Left hindlimb (tissue), 1 donor: ENCODE data around the gene FAM76B.
"Not testable (repeated sequence)": the region's sequence is repeated elsewhere in the genome, so short reads cannot be mapped to it uniquely, and the experiment has no call there.

ENCODE experiments used
- DNase-seq: peaks from one replicate; pipeline ENCODE4 v3.0.0-alpha.2; 2018

The FAM76B gene

DNA sequence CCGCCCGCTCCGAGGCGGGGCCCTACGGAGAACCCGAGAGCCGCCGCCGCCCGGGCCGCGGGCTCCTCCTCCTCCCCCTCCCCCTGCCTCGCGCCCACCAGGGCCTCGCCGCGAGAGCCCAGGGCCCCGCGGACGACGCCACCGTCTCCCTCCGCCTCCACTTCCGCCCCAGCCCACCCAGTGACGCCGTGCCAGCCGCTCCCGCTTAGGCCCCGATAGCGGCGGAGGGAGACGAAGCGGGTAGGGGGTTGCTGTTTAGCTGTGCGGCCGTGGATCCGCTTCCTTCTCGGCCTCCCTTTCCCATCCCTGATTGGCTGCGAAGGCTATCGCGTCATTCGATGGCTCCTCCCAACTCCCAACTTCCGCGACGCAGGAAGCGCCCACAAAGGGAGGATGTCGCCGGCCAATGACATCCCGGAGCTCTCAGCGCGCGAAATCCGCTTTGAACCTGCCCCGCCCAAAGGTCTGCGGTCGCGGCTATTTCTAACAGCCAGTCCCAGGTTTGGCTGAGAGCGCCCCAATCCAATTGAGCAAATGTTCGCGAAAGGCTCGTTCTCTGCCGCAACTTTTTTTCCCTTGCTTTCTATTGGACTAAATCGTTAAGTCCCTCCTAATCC is at the start of gene FAM76B:
Gene FAM76B, minus strand, starts transcription at position 277 of the 617 bp plus-strand sequence. CDS start 304 bp downstream, outside the sequence.
- DNase-seq = peak; percentile 99

DNA sequence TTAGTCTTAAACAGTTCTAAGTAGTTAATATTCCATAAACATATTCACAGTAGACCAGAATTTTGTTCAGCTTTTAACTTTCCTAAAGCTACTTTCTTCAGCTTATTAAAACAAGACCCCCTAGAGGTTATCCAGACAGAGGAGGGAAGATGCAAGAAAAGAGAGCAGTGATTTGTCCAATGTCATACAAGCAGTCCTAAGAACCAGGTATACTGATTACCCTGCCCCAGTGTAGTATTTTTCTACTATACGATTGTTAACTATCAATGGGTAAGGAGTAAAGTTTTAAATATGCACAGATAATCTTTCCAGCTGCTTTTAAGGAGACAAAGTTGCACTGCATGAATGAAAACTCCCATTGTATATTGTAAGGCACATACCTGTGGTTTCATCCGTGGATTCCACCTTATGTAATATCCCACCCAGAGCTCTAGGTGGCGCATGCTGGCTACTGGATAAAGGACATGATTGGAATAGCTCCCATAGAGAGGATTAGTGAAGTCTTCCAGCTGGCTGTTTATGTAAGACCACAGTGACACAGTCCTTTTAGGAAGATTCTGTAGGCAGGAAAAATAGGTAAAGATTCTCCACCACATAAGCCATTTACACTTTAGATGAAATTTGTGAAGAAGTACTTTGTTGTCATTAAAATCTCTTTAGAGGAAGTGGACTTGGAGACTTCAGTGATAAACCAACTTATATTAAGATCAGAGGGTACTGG is 46.3 kb upstream of the FAM76B start:
- DNase-seq = peak; percentile 39

DNA sequence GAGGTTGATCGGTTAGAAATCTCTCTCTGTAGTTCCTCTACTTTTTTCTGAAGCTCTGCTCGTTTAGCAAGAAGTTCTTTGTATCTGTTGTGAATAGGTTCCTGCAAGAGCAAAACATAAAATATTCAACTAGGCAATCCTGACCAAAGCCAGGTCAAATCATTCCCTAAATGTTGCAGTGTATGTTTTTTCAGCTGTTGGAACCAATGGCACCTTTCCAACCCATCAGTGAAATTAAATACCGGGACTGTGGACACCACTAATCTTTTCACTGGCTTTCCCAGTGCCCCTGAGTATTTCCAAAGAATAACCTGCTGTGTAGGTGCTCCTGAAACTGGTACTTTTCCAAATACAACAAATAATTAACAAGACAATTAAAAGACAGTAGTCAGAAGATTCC is 45.8 kb upstream of the FAM76B start:
- DNase-seq = no peak

DNA sequence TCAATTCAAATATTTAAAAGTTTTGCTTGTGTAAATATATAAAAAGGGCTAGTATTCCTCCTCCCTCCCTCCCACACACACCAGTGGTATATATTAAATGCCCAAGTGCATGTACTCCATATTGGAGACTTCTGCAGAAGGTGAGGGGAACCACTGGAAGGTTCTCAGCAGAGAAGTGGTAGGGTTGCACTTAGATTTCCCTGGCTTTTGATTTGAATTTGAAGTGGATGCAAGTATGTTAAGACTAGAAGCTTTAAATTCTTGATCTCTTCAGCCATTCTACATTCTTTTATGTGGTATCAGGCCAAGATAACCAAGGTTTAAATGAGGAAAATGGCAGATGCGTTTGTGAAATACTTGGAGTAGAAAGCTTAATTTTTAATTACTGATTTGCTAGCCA is 43.8 kb upstream of the FAM76B start:
- DNase-seq = no peak

DNA sequence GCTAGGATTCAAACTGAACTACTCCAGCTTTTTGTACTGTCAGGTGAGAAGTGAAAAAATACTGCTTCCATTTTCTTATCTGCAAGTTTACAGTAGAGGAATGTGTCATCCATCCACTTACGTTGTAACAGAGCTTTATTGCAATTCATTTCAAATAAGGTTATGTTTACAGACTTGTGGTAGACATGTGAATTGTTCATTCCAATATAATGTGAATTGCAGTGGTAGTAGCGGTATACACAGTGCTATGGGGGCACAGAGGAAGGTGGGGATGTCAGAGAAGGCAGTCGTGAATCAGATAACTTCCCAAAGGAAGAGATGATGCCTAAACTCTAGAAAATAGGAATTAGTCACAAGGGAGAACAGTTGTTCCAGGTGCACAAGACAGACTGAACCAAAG is 43.2 kb upstream of the FAM76B start:
- no peak for DNase-seq

DNA sequence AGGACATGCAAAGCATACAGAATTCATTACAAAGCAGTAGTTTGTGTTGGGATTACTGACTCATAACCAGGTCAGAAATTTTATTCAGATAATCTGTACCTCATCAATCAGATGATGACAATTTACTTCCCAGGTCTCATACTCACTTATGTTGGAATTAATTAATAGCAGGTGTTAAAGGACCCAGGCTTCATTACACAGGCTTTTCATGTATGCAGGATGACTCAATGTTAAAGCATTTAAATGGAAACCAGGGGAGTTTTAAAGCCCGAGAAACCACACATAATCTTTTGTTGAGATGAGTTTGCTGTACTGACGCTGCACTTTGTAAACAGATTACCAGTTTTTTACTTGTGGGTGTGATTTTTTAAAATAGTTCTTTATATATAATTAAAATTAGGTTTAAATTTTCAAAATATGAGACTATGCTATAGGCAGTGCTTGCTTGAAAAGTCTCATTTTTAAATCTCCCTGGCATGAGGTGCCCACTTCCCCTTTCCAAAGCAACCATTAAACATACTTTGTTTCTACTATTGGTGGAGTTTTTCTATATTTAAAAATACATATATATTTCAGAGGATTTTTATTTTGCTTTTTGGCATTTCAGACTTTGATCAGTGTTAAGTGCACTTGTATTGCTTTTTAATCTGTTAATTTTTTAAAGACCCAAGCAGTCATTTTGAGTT is 41.8 kb upstream of the FAM76B start:
- no peak for DNase-seq

DNA sequence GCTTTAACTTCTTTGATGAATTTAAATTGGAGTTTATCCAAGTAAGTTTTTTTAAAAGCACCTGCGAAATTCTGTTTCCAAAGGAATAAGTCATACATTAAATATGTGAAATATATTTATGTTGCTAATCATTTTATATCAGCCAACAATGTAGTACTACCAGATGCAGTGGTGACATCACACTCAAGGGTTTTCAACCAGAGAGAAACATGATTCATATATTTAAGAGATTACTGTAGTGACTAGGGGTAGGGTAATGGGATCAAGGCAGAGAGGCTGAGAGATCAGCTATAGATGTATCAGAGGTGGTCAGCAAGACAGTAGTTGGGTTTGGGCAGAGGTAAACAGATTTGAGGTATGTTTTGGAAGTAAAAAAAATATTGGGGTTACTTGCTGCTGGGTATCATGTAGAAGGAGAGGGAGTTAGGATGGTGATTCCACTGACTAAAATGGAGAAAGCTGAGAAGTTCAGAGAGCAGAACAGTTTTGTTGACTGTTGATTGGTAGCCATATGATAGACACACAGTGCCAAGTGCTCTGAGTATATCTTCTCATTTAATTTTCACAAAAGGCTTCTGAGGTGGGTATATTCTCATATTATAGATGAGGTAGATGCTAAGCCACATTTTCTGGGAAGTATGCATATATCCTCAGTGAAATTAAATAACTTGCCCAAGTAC is 40.1 kb upstream of the FAM76B start:
- no peak for DNase-seq

DNA sequence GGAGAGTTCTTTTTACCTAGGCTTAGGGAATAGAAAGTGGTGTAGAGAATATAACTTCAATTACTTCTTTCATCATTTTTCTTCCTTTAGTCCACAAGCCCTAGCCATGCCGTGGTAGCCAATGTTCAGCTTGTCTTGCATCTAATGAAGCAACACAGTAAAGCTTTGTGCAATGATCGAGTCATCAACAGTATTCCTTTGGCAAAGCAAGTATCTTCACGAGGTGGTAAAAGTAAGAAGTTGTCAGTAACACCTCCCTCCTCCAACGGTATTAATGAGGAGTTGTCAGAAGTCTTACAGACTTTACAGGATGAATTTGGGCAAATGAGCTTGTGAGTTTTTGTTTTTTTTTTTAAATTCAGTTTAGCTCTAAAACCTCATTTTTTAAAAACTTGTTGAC is 38.1 kb upstream of the FAM76B start:
- no peak for DNase-seq

DNA sequence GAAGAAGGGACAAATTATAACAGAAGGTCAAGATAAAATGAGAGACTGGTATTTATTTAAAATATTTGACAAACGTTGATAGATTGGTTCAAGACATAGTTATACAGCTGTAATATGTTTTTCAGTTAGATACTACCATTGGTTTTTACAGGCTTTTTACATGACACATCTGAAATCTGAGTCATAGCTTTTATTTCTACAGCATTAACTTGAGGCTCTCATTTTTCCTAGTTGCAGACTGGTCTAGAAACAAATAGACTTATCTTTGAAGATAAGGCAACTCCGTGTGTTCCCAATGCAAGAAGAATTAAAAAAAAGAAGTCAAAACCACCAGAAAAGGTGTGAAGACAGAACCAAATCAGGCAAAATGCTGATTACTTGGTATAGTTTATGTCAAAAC is 32.1 kb upstream of the FAM76B start:
- no peak for DNase-seq

DNA sequence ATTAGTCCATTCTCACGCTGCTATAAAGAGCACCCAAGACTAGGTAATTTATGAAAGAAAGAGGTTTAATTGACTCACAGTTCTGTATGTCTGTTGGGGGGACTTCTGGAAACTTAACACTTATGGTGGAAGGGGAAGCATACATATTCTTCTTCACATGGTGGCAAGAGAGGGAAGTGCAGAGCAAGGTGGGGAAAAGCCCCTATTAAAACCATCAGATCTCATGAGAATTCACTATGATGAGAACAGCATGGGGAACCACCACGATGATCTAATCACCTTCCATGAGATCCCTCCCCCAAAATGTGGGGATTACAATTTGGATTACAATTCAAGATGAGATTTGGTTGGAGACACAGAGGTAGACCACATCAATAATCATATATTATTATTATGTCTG is 26.5 kb upstream of the FAM76B start:
- no peak for DNase-seq

DNA sequence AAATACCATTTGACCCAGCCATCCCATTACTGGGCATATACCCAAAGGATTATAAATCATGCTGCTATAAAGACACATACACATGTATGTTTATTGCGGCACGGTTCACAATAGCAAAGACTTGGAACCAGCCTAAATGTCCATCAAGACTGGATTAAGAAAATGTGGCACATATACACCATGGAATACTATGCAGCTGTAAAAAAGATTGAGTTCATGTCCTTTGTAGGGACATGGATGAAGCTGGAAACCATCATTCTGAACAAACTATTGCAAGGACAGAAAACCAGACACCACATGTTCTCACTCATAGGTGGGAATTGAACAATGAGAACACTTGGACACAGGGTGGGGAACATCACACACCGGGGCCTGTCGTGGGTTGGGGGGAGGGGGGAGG is 21.5 kb upstream of the FAM76B start:
- not testable (repeated sequence) for DNase-seq

DNA sequence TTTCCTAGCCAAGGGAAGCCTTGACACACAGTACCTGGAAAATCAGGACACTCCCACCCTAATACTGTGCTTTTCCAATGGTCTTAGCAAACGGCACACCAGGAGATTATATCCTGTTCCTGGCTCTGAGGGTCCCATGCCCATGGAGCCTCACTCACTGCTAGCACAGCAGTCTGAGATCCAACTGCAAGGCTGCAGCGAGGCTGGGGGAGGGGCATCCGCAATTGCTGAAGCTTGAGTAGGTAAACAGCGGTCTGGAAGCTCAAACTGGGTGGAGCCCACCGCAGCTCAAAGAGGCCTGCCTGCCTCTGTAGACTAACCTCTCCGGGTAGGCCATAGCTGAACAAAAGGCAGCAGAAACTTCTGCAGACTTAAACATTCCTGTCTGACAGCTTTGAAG is 16.9 kb upstream of the FAM76B start:
- DNase-seq = not testable (repeated sequence)

DNA sequence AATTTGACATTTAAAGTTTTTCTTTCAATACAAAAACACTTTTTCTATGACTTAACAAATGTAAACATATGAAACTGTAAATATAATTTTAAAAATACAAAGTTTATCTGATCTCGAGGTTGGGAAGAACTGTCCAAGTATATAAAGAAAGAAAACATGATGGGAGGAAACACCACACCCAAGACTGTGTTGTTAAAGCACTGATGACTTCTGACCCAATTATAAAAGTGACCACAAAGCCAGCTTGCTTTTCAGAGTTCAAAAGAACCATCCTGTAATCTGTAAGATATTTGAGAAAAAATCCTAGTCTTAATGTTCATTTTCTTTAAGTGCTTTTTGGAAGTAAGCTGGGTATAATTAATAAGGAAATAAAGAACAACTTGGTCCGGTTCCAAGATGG is 16.3 kb upstream of the FAM76B start:
- DNase-seq = no peak

DNA sequence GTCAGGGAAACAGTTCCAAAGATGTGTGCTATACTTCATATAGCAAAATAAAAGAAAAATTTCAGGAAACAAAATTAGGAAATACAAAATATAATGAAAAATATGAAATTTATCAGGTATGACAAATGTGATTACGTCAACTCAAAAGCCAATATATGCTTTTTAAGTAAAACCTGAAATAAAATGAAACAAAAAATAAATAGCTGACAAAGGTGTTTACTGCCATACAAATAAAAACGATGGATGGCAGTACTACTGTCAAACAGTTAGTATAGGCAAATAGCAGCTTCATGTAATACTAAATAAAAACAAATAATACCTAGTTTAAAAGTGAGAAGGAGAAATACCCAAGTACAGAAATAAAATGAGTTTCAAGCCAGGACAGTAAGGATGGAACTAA is 14.4 kb upstream of the FAM76B start:
- DNase-seq = no peak

DNA sequence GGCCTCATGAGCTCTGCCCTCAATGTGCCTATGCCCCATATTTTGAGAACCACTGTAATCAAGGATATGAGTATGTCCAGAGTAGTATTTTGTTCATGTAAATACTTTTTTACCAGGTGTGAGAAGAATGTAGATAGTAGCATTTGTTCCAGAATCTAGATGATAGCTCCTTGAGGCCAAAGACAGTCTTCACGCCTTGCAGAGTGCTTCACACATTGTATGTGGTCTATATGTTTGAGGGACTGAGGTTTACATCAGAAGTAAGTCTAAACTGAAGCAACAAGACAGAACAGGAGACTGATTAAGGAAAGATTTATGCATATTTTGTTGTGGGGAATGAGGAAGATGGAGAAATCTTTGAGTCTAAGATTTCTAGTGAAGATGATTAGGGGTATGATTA is 13.2 kb upstream of the FAM76B start:
- DNase-seq = no peak

DNA sequence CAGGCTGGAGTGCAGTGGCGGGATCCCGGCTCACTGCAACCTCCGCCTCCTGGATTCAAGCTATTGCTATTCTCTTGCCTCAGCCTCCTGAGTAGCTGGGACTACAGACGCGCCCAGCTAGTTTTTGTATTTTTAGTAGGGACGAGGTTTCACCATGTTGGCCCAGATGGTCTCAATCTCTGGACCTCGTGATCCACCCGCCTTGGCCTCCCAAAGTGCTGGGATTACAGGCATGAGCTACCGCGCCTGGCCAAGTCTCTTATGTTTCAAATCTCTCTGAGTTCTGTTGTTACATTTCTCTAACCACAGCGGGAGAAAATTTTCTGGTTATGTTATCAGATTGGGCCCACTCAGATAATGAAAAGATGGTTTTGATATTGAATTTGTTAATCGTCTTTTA is 10.9 kb upstream of the FAM76B start:
- no peak for DNase-seq

DNA sequence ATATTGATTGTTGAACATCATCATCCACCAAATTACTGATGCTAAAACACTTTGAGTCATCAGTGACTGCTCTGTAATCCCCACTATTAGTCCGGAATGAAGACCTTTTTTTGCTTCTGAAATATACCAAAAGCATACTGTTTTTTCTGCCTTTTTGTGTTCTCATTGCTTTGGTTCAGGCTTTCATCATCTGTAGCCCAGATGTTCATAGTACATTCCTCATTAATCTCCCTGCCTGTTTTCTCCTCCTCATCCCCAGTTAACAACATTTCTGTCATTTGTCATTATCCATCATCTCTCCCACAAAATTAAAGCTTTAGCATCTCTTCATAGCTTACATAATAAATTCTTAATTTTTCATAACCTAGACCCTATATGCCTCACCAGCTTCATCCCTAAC is 10.0 kb upstream of the FAM76B start:
- no peak for DNase-seq

DNA sequence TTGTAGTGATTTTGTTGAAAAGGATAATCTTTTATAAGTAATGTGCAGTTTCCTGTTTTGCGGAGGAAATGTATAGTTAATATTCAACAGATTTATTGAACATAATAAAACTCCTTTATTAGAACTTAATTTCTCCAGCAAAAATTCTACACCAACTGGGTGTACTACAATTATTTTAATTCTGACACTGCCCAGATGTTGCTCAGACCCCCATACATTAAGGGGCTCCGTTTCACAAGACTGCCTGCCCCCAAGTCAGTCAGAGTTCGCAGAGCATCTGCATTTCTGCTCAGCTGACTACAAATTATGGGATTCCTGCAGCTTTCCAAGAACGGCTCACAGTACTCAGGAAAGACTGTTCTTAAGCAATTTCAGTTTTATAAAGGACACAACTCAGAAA is 6.9 kb upstream of the FAM76B start:
- no peak for DNase-seq

DNA sequence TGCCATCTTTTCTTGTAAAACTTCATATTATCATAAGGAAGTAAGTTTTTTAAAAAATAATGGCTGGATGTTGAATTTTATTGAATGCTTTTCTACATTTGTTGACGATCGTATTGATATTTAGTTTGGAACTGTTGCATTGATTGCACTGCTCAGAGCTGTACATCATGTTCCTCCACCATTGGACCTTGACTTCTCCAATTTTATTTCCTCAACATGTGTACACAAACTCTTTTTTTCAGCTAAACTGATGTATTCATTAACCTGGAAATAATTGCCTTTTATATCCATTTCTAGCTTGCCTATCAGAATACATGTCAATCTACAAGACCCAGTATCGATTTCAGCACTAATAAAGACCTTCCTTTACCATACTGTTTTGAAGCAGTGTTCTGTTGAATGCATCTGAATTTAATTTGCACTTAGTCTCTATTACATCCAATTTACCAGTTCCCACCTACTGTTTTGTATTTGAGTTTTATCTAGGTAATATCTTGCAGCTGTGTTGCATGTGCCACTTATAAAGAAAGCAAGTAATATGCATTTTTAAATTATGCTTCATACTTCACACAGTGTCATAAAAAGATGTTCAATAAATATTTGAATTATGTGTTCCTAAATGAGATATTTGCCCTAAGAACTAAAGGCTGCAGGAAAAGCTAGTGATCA is 6.2 kb upstream of the FAM76B start:
- no peak for DNase-seq

DNA sequence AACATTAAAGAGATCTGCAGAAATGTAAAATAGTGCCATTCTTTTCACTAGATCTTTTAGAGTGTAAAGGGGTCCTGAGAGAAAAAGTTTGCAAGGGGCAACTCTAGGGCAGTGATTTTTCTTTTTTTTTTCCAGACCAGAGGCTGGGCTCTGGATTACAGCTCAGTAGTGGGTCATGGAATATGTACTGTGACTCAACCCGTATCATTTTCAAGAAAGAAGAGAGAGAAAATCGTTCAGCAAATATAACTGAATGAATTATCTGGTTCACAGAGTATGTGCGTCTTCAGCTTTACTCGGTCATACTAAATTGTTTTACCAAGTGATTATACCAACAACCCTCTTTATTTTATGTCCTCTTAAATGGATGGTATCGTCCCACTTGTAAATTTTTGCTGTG is 4.5 kb upstream of the FAM76B start:
- DNase-seq = no peak

DNA sequence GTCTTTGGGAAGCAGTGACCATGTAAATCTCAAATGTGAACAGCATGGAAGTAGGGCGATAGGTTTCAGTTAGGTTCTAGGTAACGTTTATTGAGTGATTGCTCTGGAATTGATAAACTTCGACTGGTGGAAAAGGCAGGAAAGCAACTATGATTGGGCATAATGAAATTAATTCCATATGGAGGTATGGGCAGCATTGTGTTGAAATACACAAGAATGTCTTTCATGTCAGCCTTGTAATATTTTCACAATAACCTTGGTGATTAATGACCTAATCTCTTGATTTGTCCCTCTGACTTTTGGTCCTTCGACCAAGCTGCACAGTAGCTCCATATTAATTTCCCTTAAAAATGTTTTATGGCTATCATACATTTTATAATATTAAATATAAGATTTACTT is 3.5 kb upstream of the FAM76B start:
- DNase-seq = no peak

DNA sequence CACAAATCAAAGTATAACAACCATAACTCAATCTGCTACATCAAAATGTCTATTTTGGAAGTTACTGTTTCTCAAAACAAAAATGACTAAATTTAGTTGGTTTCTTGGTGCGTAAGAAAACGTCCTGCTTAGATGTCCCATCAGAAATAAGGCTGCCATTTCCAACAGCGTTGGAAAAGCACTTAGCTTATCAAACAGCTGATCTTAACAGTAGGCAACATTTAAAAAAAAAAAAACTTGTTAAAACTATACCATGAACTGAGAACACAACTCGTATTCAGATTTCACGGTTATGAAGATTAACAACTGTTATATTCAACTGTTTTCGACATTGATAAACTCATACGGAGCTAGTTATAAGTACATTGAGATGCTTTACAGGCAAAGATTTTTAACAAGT is 3.1 kb upstream of the FAM76B start:
- DNase-seq = no peak

DNA sequence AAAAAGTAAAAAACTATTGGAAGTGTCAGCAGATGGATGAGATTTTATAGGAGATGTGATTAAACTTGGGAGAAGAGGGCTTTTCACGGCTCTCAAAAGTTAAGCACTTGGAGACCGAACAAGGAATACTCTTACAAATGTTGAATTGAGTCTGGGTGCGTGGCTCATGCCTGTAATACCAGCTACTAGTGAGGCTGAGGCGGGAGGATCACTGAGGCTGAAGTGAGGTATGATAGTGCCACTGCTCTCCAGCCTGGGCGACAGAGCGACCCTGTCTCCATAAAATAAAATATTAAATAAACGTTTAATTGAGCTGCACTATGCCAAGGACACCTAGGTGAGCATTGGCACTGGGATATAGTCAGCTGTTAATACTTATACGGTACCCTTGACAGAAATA is 2.6 kb upstream of the FAM76B start:
- no peak for DNase-seq
